ENCODE data around the gene DISP2. TPM values are rescaled to one million over a fixed set of nuclear protein-coding genes. Genes with fewer than 3 reads are reported as not detected.

The DISP2 gene, protein sequence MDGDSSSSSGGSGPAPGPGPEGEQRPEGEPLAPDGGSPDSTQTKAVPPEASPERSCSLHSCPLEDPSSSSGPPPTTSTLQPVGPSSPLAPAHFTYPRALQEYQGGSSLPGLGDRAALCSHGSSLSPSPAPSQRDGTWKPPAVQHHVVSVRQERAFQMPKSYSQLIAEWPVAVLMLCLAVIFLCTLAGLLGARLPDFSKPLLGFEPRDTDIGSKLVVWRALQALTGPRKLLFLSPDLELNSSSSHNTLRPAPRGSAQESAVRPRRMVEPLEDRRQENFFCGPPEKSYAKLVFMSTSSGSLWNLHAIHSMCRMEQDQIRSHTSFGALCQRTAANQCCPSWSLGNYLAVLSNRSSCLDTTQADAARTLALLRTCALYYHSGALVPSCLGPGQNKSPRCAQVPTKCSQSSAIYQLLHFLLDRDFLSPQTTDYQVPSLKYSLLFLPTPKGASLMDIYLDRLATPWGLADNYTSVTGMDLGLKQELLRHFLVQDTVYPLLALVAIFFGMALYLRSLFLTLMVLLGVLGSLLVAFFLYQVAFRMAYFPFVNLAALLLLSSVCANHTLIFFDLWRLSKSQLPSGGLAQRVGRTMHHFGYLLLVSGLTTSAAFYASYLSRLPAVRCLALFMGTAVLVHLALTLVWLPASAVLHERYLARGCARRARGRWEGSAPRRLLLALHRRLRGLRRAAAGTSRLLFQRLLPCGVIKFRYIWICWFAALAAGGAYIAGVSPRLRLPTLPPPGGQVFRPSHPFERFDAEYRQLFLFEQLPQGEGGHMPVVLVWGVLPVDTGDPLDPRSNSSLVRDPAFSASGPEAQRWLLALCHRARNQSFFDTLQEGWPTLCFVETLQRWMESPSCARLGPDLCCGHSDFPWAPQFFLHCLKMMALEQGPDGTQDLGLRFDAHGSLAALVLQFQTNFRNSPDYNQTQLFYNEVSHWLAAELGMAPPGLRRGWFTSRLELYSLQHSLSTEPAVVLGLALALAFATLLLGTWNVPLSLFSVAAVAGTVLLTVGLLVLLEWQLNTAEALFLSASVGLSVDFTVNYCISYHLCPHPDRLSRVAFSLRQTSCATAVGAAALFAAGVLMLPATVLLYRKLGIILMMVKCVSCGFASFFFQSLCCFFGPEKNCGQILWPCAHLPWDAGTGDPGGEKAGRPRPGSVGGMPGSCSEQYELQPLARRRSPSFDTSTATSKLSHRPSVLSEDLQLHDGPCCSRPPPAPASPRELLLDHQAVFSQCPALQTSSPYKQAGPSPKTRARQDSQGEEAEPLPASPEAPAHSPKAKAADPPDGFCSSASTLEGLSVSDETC (N-terminal part only)
- total RNA-seq (2021): 0.59 and 1.3 TPM in 2 replicates
- long read RNA-seq, partial matches to known transcripts: 0 of 3 reads
- long read RNA-seq, other reads (novel, unspliced or antisense): 3 of 3 reads

DNA sequence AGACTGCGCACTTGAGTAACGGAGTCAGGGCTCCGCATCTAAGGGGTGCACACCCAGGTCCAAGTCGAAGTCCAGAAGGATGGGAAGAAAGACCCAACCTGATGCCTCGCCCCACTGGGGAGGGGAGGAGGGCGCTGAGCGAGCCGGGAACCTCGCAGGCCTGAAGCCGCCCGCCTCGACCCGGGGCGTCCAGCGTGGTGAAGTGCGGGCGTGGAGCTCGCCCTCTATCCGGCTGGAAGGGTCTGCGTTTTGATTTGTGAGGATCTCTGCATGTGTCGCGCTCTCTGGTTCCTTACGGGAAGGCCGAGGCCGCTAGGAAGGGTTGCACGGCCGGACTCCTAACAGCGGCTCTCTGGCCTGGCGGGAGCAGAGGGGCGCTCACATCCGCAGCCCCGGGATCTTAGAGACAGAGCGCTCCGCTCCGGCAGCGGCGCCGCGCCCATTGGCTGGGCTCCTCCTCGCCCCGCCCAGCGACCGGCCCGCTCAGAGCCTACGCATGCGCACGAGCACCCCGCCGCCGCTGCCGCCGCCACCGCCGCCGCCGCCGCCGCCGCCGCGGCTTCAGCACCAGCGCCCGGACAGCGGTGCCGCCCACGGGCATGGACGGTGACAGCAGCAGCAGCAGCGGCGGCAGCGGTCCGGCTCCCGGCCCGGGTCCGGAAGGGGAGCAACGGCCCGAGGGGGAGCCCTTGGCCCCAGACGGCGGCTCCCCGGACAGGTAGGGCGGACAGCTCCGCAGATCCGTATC is at the start of gene DISP2:
DISP2 (plus strand) TSS at position 497 of the 748 bp plus-strand sequence; CDS start at position 600, 103 bp downstream.
- Histone ChIP-seq H3K79me1 (ENCODE audit: insufficient read depth, low read depth, low read length, poor library complexity, severe bottlenecking) (no peaks in the 10 kb centered on the region), H3K27me3 (ENCODE audit: insufficient read depth, low read length) (peaks cover 3% of the 10 kb centered on the region), H3K14ac (ENCODE audit: insufficient read depth, low read length) (no peak within 1 kb of the TSS; the same call in 1 of the 2 replicates), H2AK5ac (ENCODE audit: insufficient read length, low read length) (no peak within 1 kb of the TSS), H4K91ac (ENCODE audit: insufficient read length, low read depth, low read length) (no peak within 1 kb of the TSS), H2AFZ (ENCODE audit: low read length) (no peak within 1 kb of the TSS), H3T11ph (ENCODE audit: low read length) (no peak within 1 kb of the TSS), H3K56ac (ENCODE audit: insufficient read length, low read depth, low read length) (no peak within 1 kb of the TSS), H3K79me2 (ENCODE audit: insufficient read depth, low read length) (no peaks in the 10 kb centered on the region), H3K27ac (ENCODE audit: insufficient read length, low read depth, low read length) (no peak within 1 kb of the TSS), H3K23me2 (ENCODE audit: insufficient read length, low read depth, low read length, poor library complexity, severe bottlenecking) (peaks cover 8% of the 10 kb centered on the region), H3K4ac (ENCODE audit: low read depth, low read length) (no peak within 1 kb of the TSS), H2BK12ac (ENCODE audit: insufficient read length, low read depth, low read length) (no peak within 1 kb of the TSS), H3K4me1 (ENCODE audit: insufficient read depth, low read length) (no peaks in the 10 kb centered on the region; the same call in 1 of the 2 replicates), H2BK20ac (ENCODE audit: low read depth, low read length, poor library complexity, severe bottlenecking) (no peak within 1 kb of the TSS), H3K9me3 (ENCODE audit: control insufficient read depth, low read depth, low read length) (no peaks in the 10 kb centered on the region), H3K23ac (ENCODE audit: insufficient read length, low read depth, low read length) (no peak within 1 kb of the TSS), H3K18ac (ENCODE audit: insufficient read length, low read depth, low read length) (no peak within 1 kb of the TSS), H2BK15ac (ENCODE audit: low read depth, low read length) (no peak within 1 kb of the TSS), H2BK5ac (ENCODE audit: insufficient read length, low read length) (no peak within 1 kb of the TSS), H2BK120ac (ENCODE audit: low read depth, low read length, poor library complexity, severe bottlenecking) (no peak within 1 kb of the TSS), H4K8ac (replicated peaks; ENCODE audit: insufficient read length, low read depth, low read length) (no peak within 1 kb of the TSS), H4K5ac (ENCODE audit: insufficient read length, low read depth, low read length) (no peak within 1 kb of the TSS), H3K9ac (ENCODE audit: extremely low read depth, insufficient read length, low read length) (no peak within 1 kb of the TSS), H4K20me1 (ENCODE audit: control insufficient read depth, insufficient read depth, insufficient read length) (no peaks in the 10 kb centered on the region), H3K4me2 (ENCODE audit: insufficient read depth, insufficient read length, low read length) (peak within 1 kb of the TSS; percentile 59)
- TF ChIP-seq, protein P1, sequence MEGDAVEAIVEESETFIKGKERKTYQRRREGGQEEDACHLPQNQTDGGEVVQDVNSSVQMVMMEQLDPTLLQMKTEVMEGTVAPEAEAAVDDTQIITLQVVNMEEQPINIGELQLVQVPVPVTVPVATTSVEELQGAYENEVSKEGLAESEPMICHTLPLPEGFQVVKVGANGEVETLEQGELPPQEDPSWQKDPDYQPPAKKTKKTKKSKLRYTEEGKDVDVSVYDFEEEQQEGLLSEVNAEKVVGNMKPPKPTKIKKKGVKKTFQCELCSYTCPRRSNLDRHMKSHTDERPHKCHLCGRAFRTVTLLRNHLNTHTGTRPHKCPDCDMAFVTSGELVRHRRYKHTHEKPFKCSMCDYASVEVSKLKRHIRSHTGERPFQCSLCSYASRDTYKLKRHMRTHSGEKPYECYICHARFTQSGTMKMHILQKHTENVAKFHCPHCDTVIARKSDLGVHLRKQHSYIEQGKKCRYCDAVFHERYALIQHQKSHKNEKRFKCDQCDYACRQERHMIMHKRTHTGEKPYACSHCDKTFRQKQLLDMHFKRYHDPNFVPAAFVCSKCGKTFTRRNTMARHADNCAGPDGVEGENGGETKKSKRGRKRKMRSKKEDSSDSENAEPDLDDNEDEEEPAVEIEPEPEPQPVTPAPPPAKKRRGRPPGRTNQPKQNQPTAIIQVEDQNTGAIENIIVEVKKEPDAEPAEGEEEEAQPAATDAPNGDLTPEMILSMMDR (conservative IDR thresholded peaks at IDR 0.05): no peak
- peaks cover 51% of the 10 kb centered on the region for H3K27me3 Mint-ChIP-seq (ENCODE audit: low read depth)
- no CpG with 5 or more reads among the region's 82 CpGs for WGBS (ENCODE audit: extremely low coverage, insufficient read length, low lambda C conversion rate)
- H3K4me3 Mint-ChIP-seq: peak within 1 kb of the TSS; percentile 74 to 84
- DNase-seq: peak; percentile 91
- H3K9me3 Mint-ChIP-seq: no peaks in the 10 kb centered on the region
- H3K27ac Mint-ChIP-seq: no peak within 1 kb of the TSS
- H3K36me3 Mint-ChIP-seq (ENCODE audit: insufficient read depth in 1 of 3, low read depth in 3 of 3): no peaks in the 10 kb centered on the region; a peak in 1 of 7 replicates
- peaks cover 25 to 33% of the 10 kb centered on the region in 2 experiments for H3K4me1 Mint-ChIP-seq
